CD14-positive monocyte (primary cell): ENCODE results near the gene TEAD4. TPM values are rescaled to one million over a fixed set of nuclear protein-coding genes. Genes with fewer than 3 reads are reported as not detected.

ENCODE experiments used
- DNase-seq, 3 donors: peaks; one replicate each; pipeline ENCODE4 v3.0.0-alpha.2; 2011 to 2022
- H2AFZ ChIP-seq: 2 replicates; pipeline ENCODE4 v1.6.0; 2012; ENCODE audit warnings: mild to moderate bottlenecking, low read depth, low read length, inconsistent platforms; ENCODE audit not compliant: insufficient read depth, poor library complexity, severe bottlenecking
- H3K27ac ChIP-seq, 2 donors: 1 replicate in 1 of 2; 2 replicates in 1 of 2; pipeline ENCODE4 v1.5.1; 2012 to 2013; ENCODE audit warnings: low read length in 2 of 2, control low read depth in 1 of 2, inconsistent platforms in 1 of 2, low read depth in 1 of 2, mild to moderate bottlenecking in 1 of 2
- H3K27me3 ChIP-seq, 2 donors: one replicate each; pipeline versions ENCODE4 v1.6.0 to v1.6.1; 2011 to 2013; ENCODE audit warnings: low read length in 2 of 2; ENCODE audit not compliant: control insufficient read depth in 2 of 2, insufficient read depth in 2 of 2
- H3K36me3 ChIP-seq, 2 donors: replicated peaks in 1 of 2; 1 replicate in 1 of 2; 2 replicates in 1 of 2; pipeline versions ENCODE4 v1.5.1 to v1.6.1; 2012 to 2013; ENCODE audit warnings: low read length in 2 of 2, control low read depth in 1 of 2, inconsistent platforms in 1 of 2, mild to moderate bottlenecking in 1 of 2; ENCODE audit not compliant: insufficient read depth in 2 of 2, control insufficient read depth in 1 of 2
- H3K4me1 ChIP-seq, 2 donors: 1 replicate in 1 of 2; 2 replicates in 1 of 2; pipeline versions ENCODE4 v1.5.1 to v1.6.1; 2012 to 2013; ENCODE audit warnings: low read length in 2 of 2, control low read depth in 1 of 2, inconsistent platforms in 1 of 2, mild to moderate bottlenecking in 1 of 2, moderate library complexity in 1 of 2; ENCODE audit not compliant: insufficient read depth in 2 of 2, control insufficient read depth in 1 of 2
- H3K4me2 ChIP-seq: replicated peaks from 2 replicates; pipeline ENCODE3; 2012; ENCODE audit warnings: low read length, moderate library complexity, mild to moderate bottlenecking; ENCODE audit not compliant: poor library complexity, severe bottlenecking; ENCODE audit errors: extremely low read depth
- H3K4me3 ChIP-seq, 3 experiments: fragments of 200-600 bp in 1 of 3; sonication (generic) in 1 of 3; replicated peaks in 1 of 3; 1 replicate in 2 of 3; 2 replicates in 1 of 3; pipeline ENCODE4 v1.5.1; 2011 to 2013; ENCODE audit warnings: low read length in 3 of 3, mild to moderate bottlenecking in 3 of 3, control low read depth in 2 of 3, low read depth in 2 of 3, inconsistent platforms in 1 of 3, moderate library complexity in 1 of 3
- H3K79me2 ChIP-seq: 2 replicates; pipeline ENCODE4 v1.6.0; 2012; ENCODE audit warnings: mild to moderate bottlenecking, control low read depth, inconsistent platforms, low read length, moderate library complexity; ENCODE audit not compliant: insufficient read depth
- H3K9ac ChIP-seq: 2 replicates; pipeline ENCODE4 v1.6.0; 2017; ENCODE audit warnings: low read length, mild to moderate bottlenecking; ENCODE audit not compliant: insufficient read depth, poor library complexity, severe bottlenecking
- H3K9me3 ChIP-seq, 2 donors: replicated peaks in 1 of 2; 1 replicate in 1 of 2; 2 replicates in 1 of 2; pipeline versions ENCODE4 v1.5.1 to v1.6.1; 2012 to 2013; ENCODE audit warnings: low read length in 2 of 2, control low read depth in 1 of 2; ENCODE audit not compliant: control insufficient read depth in 1 of 2, insufficient read depth in 1 of 2
- H4K20me1 ChIP-seq: 2 replicates; pipeline ENCODE4 v1.6.0; 2012; ENCODE audit warnings: mild to moderate bottlenecking, low read length, control low read depth, moderate library complexity; ENCODE audit not compliant: insufficient read depth
- H3K27ac Mint-ChIP-seq, 7 donors: one replicate each; pipeline ENCODE4 v1.8.0; 2020; ENCODE audit warnings: mild to moderate bottlenecking in 7 of 7, mixed read lengths in 7 of 7, moderate library complexity in 6 of 7, inconsistent platforms in 2 of 7
- H3K27me3 Mint-ChIP-seq, 3 donors: one replicate each; pipeline ENCODE4 v1.8.0; 2021 to 2022; ENCODE audit warnings: low read depth in 3 of 3, mild to moderate bottlenecking in 3 of 3, mixed read lengths in 3 of 3, moderate library complexity in 3 of 3, inconsistent platforms in 1 of 3
- H3K36me3 Mint-ChIP-seq, 2 donors: one replicate each; pipeline ENCODE4 v1.8.0; 2020; ENCODE audit warnings: mixed read lengths in 2 of 2, inconsistent platforms in 1 of 2, mild to moderate bottlenecking in 1 of 2
- H3K4me1 Mint-ChIP-seq: one replicate; pipeline ENCODE4 v1.8.0; 2020; ENCODE audit warnings: mild to moderate bottlenecking, mixed read lengths
- H3K4me3 Mint-ChIP-seq, 2 donors: one replicate each; pipeline ENCODE4 v1.8.0; 2020; ENCODE audit warnings: mild to moderate bottlenecking in 2 of 2, mixed read lengths in 2 of 2, moderate library complexity in 1 of 2
- H3K9me3 Mint-ChIP-seq, 7 donors: one replicate each; pipeline ENCODE4 v1.8.0; 2020 to 2022; ENCODE audit warnings: mixed read lengths in 7 of 7, mild to moderate bottlenecking in 6 of 7, moderate library complexity in 6 of 7, inconsistent platforms in 2 of 7
- CTCF ChIP-seq: fragments of 200-600 bp; IDR thresholded peaks from one replicate; pipeline ENCODE4 v1.8.0; 2022; ENCODE audit warnings: antibody characterized with exemption, mild to moderate bottlenecking
- WGBS: methylation state at CpG from one replicate; pipeline ENCODE4 v1.1.5; 2013; ENCODE audit warnings: missing lambda C conversion rate; ENCODE audit not compliant: insufficient coverage; 5-methylcytosine and 5-hydroxymethylcytosine counted together
- intact Hi-C, 2 donors: fragments of 100-400 bp; cut with micrococcal nuclease; formaldehyde crosslinking; loops; one replicate each; pipeline versions ENCODE4 v1.15.0 to v1.15.1; 2023
- polyA plus RNA-seq, 3 donors: library from polyadenylated mRNA; depleted of rRNA in 1 of 3; unstranded in 2 of 3; stranded (reverse) in 1 of 3; fragments of 300-500 nt in 2 of 3; fragments of >200 nt in 1 of 3; fragmentation: Illumina TruSeq in 2 of 3; gene quantifications; 1 replicate in 2 of 3; 2 replicates in 1 of 3; pipeline ENCODE4 v1.2.3, GENCODE V29; 2012 to 2021

Gene TEAD4
- polyA plus RNA-seq, 3 donors: not detected

DNA sequence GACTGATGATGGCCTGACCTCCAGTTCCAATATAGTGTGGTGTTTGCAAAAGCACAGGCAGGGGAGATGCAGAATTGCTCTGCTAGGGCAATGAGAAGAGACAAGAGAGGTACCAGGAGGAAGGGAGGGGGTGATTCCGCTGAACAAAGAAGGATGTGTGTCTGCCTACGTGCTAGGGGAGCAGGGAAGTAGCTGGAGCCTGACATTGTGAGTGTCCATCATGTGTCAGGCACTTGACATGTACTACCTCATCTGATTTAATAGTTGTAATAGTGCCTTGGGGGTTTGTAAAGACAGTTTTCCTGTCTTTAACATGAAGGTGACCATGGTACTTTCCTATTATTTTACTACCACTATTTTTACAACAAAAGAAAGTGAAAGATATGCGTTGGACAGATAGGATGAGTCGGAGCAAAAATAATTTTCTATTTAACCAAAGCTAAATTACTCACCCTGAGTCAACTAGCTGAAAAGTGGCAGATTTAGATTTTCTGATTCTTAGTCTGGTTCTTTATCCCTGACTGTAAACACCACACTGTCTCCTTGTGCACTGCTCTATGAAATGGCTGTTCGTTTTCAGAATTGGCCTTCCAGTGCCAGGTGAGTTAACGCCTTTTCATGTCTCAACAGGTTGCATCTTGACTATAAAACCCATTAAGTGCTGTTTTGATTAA is 33.7 kb upstream of the TEAD4 start:
- no peaks in the 10 kb centered on the region for H3K4me1 ChIP-seq
- H3K9me3 ChIP-seq: no peaks in the 10 kb centered on the region
- no peak overlapping the region for H3K4me3 ChIP-seq
- H3K27ac ChIP-seq: no peak overlapping the region
- H3K4me2 ChIP-seq: no peak overlapping the region
- H3K36me3 ChIP-seq: no peaks in the 10 kb centered on the region
- Mint-ChIP-seq H3K27ac (no peak overlapping the region), H3K4me3 (no peak overlapping the region), H3K27me3 (peaks cover 0 to 2% (median 2%) of the 10 kb centered on the region in 3 donors), H3K9me3 (no peaks in the 10 kb centered on the region), H3K4me1 (no peaks in the 10 kb centered on the region), H3K36me3 (peaks cover 8 to 10% of the 10 kb centered on the region in 2 donors)
- H3K79me2 ChIP-seq: no peaks in the 10 kb centered on the region
- H3K27me3 ChIP-seq: no peaks in the 10 kb centered on the region
- no peaks in the 10 kb centered on the region for H4K20me1 ChIP-seq
- DNase-seq: no peak
- 100% methylated on average over 2 of the region's 6 CpGs for WGBS
- H2AFZ ChIP-seq: no peak overlapping the region
- no peak overlapping the region for H3K9ac ChIP-seq
- no peak for TF ChIP-seq CTCF
- intact Hi-C loops: no loop called here

DNA sequence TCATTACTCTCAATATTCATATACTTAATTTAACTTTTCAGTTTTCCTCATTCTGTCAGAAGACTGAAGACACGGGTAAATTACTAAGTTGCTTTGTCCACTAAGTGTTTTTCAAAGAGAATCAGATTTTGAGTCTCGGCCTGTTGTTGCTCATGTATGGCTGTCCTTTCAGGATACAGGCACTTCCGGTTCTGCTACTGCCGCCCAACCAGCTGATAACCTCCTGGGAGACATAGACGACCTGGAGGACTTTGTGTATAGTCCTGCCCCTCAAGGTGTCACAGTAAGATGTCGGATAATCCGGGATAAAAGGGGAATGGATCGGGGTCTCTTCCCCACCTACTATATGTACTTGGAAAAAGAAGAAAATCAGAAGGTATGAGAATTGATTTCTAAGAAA is 28.3 kb upstream of the TEAD4 start:
- H3K4me1 Mint-ChIP-seq: no peaks in the 10 kb centered on the region
- H3K36me3 Mint-ChIP-seq: peaks cover 15 to 20% of the 10 kb centered on the region in 2 donors
- no peak overlapping the region for H3K4me3 Mint-ChIP-seq
- no peak for DNase-seq
- Histone ChIP-seq H3K4me2 (no peak overlapping the region), H3K4me3 (no peak overlapping the region), H3K27ac (no peak overlapping the region), H3K36me3 (no peaks in the 10 kb centered on the region), H2AFZ (no peak overlapping the region), H3K27me3 (no peaks in the 10 kb centered on the region), H3K9ac (no peak overlapping the region), H3K79me2 (no peaks in the 10 kb centered on the region), H3K4me1 (no peaks in the 10 kb centered on the region), H3K9me3 (no peaks in the 10 kb centered on the region), H4K20me1 (no peaks in the 10 kb centered on the region)
- 92% methylated on average over 4 of the region's 8 CpGs for WGBS
- H3K27ac Mint-ChIP-seq: no peak overlapping the region
- intact Hi-C loops: no loop called here
- no peak for TF ChIP-seq CTCF
- H3K9me3 Mint-ChIP-seq: no peaks in the 10 kb centered on the region
- peaks cover 0 to 2% (median 0%) of the 10 kb centered on the region in 3 donors for H3K27me3 Mint-ChIP-seq
